Measurements from ENCODE around the gene GRPEL1.

The GRPEL1 gene

DNA sequence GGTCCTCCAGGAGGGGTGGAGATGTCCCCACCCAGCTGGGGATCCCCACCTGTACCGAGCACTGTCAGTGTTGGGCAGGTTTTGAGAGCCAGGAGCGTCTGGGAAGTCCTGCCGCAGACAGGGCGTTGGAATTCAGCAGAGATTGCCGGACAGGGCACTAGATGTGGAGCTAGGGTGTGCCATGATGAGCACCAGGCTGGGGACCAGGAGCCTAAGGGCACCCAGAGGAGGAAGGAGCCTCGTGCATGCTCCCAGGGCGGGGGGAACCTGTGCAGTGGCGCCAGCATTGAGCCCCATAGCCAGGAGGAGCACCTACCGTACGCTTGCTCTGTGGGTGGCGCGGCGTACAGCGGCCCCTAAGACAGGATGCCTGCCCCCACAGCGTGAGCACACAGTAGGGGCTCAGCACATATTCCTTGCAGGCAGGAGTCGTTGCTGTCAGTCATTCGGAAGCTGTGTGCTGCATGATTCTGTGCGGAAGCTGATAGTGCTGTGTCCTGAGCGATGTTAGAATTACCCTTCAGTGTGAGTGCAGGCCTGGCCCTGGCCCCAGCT, 43.5 kb downstream of the GRPEL1 start:
- Histone ChIP-seq H3K27me3 (no peaks in the 10 kb centered on the region), H3K9me3 (no peaks in the 10 kb centered on the region), H3K4me1 (ENCODE audit: control insufficient read depth in 1 of 2, insufficient read depth in 1 of 2, low read depth in 1 of 2, low read length in 1 of 2) (no peaks in the 10 kb centered on the region), H3K36me3 (peaks cover 87% of the 10 kb centered on the region), H3K27ac (no peak overlapping the region), H3K4me3 (ENCODE audit: low read depth in 1 of 2, low read length in 1 of 2) (no peak overlapping the region)
- TF ChIP-seq CTCF (IDR thresholded peaks at IDR 0.05) = no peak

DNA sequence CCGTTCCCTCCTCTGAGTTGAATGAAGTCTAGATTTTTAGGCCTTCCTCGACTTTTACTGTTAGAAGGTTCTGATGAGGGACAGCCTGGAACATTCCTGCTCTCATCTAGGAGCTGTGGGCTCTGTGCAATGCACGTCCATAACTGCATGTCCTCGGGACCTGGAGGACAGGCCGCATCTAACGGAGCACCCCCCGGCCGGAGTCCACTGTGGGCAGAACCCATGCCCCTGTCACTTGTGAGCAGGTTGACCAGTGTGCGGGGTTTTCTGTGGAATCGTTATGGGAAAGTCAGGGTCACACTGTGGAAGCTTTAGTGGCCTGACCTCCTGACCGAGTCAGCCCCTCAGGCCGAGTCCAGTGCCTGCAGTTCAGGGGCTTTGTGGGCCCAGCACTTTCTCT, 44.0 kb downstream of the GRPEL1 start:
- Histone ChIP-seq H3K4me3 (ENCODE audit: low read depth in 1 of 2, low read length in 1 of 2) (no peak overlapping the region), H3K27me3 (no peaks in the 10 kb centered on the region), H3K27ac (no peak overlapping the region), H3K9me3 (no peaks in the 10 kb centered on the region), H3K4me1 (ENCODE audit: control insufficient read depth in 1 of 2, insufficient read depth in 1 of 2, low read depth in 1 of 2, low read length in 1 of 2) (no peaks in the 10 kb centered on the region), H3K36me3 (peaks cover 87% of the 10 kb centered on the region)
- no peak for TF ChIP-seq CTCF (IDR thresholded peaks at IDR 0.05)

GRCh38 chr4:7023486-7023885, 44.4 kb downstream of the GRPEL1 start:
- H3K4me1 ChIP-seq (ENCODE audit: control insufficient read depth in 1 of 2, insufficient read depth in 1 of 2, low read depth in 1 of 2, low read length in 1 of 2) = no peaks in the 10 kb centered on the region
- H3K9me3 ChIP-seq = no peaks in the 10 kb centered on the region
- H3K27me3 ChIP-seq = no peaks in the 10 kb centered on the region
- TF ChIP-seq CTCF (IDR thresholded peaks at IDR 0.05) = no peak
- no peak overlapping the region for H3K4me3 ChIP-seq (ENCODE audit: low read depth in 1 of 2, low read length in 1 of 2)
- no peak overlapping the region for H3K27ac ChIP-seq
- peaks cover 88% of the 10 kb centered on the region for H3K36me3 ChIP-seq

- no peak for TF ChIP-seq CTCF (IDR thresholded peaks at IDR 0.05)
- peaks cover 90% of the 10 kb centered on the region for H3K36me3 ChIP-seq
- no peak overlapping the region for H3K4me3 ChIP-seq (ENCODE audit: low read depth in 1 of 2, low read length in 1 of 2)
- H3K27me3 ChIP-seq = no peaks in the 10 kb centered on the region
- H3K9me3 ChIP-seq = no peaks in the 10 kb centered on the region
- no peak overlapping the region for H3K27ac ChIP-seq
- no peaks in the 10 kb centered on the region for H3K4me1 ChIP-seq (ENCODE audit: control insufficient read depth in 1 of 2, insufficient read depth in 1 of 2, low read depth in 1 of 2, low read length in 1 of 2)
Observed at GRCh38 chr4:7021930-7022664, 45.8 kb downstream of the GRPEL1 start.

DNA sequence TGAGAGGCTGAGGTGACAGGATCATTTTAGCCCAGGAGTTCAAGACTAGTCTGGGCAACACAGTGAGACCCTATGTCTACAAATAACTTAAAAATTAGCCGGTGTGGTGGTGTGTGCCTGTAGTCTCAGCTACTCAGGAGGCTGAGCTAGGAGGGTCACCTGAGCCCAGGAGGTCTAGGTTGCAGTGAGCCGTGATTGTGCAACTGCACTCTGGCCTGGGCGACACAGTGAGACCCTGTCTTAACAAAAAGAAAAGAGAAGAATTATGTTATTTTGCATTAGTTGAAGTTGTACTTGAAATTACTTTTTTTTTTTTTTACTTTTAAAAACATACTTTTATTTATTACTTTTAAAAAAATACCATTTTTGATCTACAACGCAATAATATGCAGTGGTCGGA, 46.5 kb downstream of the GRPEL1 start:
- Histone ChIP-seq H3K9me3 (no peaks in the 10 kb centered on the region), H3K4me3 (ENCODE audit: low read depth in 1 of 2, low read length in 1 of 2) (no peak overlapping the region), H3K27ac (no peak overlapping the region), H3K36me3 (peaks cover 90% of the 10 kb centered on the region), H3K4me1 (ENCODE audit: control insufficient read depth in 1 of 2, insufficient read depth in 1 of 2, low read depth in 1 of 2, low read length in 1 of 2) (no peaks in the 10 kb centered on the region), H3K27me3 (no peaks in the 10 kb centered on the region)
- no peak for TF ChIP-seq CTCF (IDR thresholded peaks at IDR 0.05)

Data from neutrophil (primary cell).